Mesothelial cell of epicardium (in vitro differentiated cells): Measurements from ENCODE around the gene AP4S1. TPM values are rescaled to one million over a fixed set of nuclear protein-coding genes. Genes with fewer than 3 reads are reported as not detected.

ENCODE experiments used
- DNase-seq, 2 experiments: peaks; one replicate each; pipeline ENCODE4 v3.0.0; 2021; ENCODE audit warnings: low spot score in 2 of 2; ENCODE audit not compliant: unreplicated experiment in 2 of 2
- H3K27ac Mint-ChIP-seq: 2 replicates; pipeline ENCODE4 v1.8.0; 2021; ENCODE audit warnings: mixed read lengths
- H3K27me3 Mint-ChIP-seq: 2 replicates; pipeline ENCODE4 v1.8.0; 2021; ENCODE audit warnings: low read depth, mixed read lengths
- H3K36me3 Mint-ChIP-seq: 2 replicates; pipeline ENCODE4 v1.8.0; 2021; ENCODE audit warnings: mixed read lengths
- H3K4me1 Mint-ChIP-seq: 2 replicates; pipeline ENCODE4 v1.8.0; 2021; ENCODE audit warnings: mixed read lengths
- H3K4me3 Mint-ChIP-seq: 2 replicates; pipeline ENCODE4 v1.8.0; 2021; ENCODE audit warnings: mild to moderate bottlenecking, moderate library complexity, mixed read lengths
- H3K9me3 Mint-ChIP-seq: 2 replicates; pipeline ENCODE4 v1.8.0; 2021; ENCODE audit warnings: mixed read lengths
- CTCF ChIP-seq: fragments of 200-600 bp; sonication (generic); IDR thresholded peaks from one replicate; pipeline ENCODE4 v1.5.0; 2021; ENCODE audit warnings: antibody characterized with exemption; ENCODE audit not compliant: unreplicated experiment
- total RNA-seq: library from RNA; stranded (reverse); gene quantifications from 3 replicates; pipeline ENCODE4 v1.2.1, GENCODE V29; 2021

The AP4S1 gene
- total RNA-seq, 1 donor from 2014 or later, result 10.4 TPM

DNA sequence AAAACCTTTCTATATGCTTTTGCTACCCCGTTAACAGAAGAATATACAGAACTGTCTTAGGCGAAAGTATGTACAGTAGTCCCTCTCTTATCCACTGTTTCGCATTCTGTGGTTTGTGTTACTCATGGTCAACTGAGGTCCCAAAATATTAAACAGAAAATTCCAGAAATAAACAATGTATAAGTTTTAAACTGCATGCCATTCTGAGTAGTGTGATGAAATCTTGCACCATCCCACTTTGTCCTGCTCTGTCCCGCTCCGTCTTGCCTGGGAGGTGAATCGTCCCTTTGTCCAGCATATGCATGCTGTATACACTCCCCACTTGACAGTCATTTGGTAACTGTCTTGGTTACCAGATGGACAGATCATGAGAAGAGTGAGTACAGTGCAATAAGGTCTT lies 70.8 kb downstream of the AP4S1 start:
- H3K9me3 Mint-ChIP-seq, result no peaks in the 10 kb centered on the region
- no peaks in the 10 kb centered on the region for H3K27me3 Mint-ChIP-seq

GRCh38 chr14:31097081-31097480 lies 71.6 kb downstream of the AP4S1 start:
- Mint-ChIP-seq H3K36me3 (peaks cover 38% of the 10 kb centered on the region), H3K27me3 (no peaks in the 10 kb centered on the region), H3K4me1 (no peaks in the 10 kb centered on the region), H3K27ac (no peak overlapping the region), H3K9me3 (no peaks in the 10 kb centered on the region), H3K4me3 (no peak overlapping the region)
- TF ChIP-seq CTCF, result no peak
- no peak for DNase-seq

More for the DNA sequence above, 70.8 kb downstream of the AP4S1 start:
- H3K4me3 Mint-ChIP-seq, result no peak overlapping the region
- no peak for DNase-seq
- H3K36me3 Mint-ChIP-seq, result peaks cover 30% of the 10 kb centered on the region
- no peak for TF ChIP-seq CTCF
- H3K27ac Mint-ChIP-seq, result no peak overlapping the region
- no peaks in the 10 kb centered on the region for H3K4me1 Mint-ChIP-seq

GRCh38 chr14:31106768-31107167 lies 81.3 kb downstream of the AP4S1 start:
- Mint-ChIP-seq H3K36me3 (peaks cover 57% of the 10 kb centered on the region), H3K4me3 (no peak overlapping the region), H3K9me3 (no peaks in the 10 kb centered on the region), H3K4me1 (no peaks in the 10 kb centered on the region), H3K27me3 (no peaks in the 10 kb centered on the region), H3K27ac (no peak overlapping the region)
- TF ChIP-seq CTCF, result no peak
- no peak for DNase-seq

- H3K4me3 Mint-ChIP-seq, result no peak overlapping the region
- no peaks in the 10 kb centered on the region for H3K4me1 Mint-ChIP-seq
- no peak overlapping the region for H3K27ac Mint-ChIP-seq
- H3K27me3 Mint-ChIP-seq, result no peaks in the 10 kb centered on the region
- H3K9me3 Mint-ChIP-seq, result no peaks in the 10 kb centered on the region
- peaks cover 45% of the 10 kb centered on the region for H3K36me3 Mint-ChIP-seq
- no peak for DNase-seq
- no peak for TF ChIP-seq CTCF
Observed at GRCh38 chr14:31109257-31109656, 83.8 kb downstream of the AP4S1 start.

- no peak for DNase-seq
- Mint-ChIP-seq H3K36me3 (peaks cover 40% of the 10 kb centered on the region), H3K27ac (no peak overlapping the region), H3K27me3 (no peaks in the 10 kb centered on the region), H3K4me3 (no peak overlapping the region), H3K4me1 (no peaks in the 10 kb centered on the region), H3K9me3 (no peaks in the 10 kb centered on the region)
- no peak for TF ChIP-seq CTCF
Observed at GRCh38 chr14:31110872-31111271, 85.4 kb downstream of the AP4S1 start.

DNA sequence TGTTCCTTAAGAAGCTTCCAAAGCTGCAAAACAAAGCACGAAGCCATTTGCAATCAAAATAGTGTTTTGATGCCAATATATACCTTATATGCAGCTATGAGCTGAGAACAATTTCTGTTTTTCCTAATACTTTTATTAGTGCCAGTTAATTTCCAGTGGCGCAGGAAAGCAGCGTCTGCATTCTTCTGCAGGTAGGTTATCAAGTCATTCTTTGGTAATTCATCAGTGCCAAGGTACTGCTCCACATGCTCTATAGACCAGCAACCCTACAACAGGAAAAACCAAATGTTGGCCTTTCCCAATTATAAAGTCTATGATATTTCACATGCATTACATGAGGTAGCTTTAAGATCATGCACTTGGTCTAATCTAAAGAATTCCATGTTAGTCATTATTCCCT lies 88.3 kb downstream of the AP4S1 start:
- TF ChIP-seq CTCF, result no peak
- Mint-ChIP-seq H3K27me3 (no peaks in the 10 kb centered on the region), H3K4me3 (no peak overlapping the region), H3K27ac (no peak overlapping the region), H3K9me3 (no peaks in the 10 kb centered on the region), H3K36me3 (peaks cover 49% of the 10 kb centered on the region), H3K4me1 (no peaks in the 10 kb centered on the region)
- no peak for DNase-seq
